Thoracic aorta (tissue), 2 donors: ENCODE measurements around the gene GAL. TPM values are rescaled to one million over a fixed set of nuclear protein-coding genes. Genes with fewer than 3 reads are reported as not detected.
"Not testable (repeated sequence)": the region's sequence is repeated elsewhere in the genome, so short reads cannot be mapped to it uniquely, and the experiment has no call there.

Experiments used
- ATAC-seq: fragments of 150-250 bp; one replicate; pipeline ENCODE4 v1.8.0; 2017; ENCODE audit warnings: low read depth; ENCODE audit not compliant: insufficient number of reproducible peaks, low FRiP score
- DNase-seq: peaks from one replicate; pipeline ENCODE4 v3.0.0-alpha.2; 2020; ENCODE audit warnings: low spot score
- H3K27ac ChIP-seq, 2 donors: fragments of 200-600 bp; sonication (generic); 1 replicate in 1 of 2; 2 replicates in 1 of 2; pipeline ENCODE4 v1.5.1; 2016; ENCODE audit warnings: mild to moderate bottlenecking in 2 of 2, moderate library complexity in 2 of 2
- H3K27me3 ChIP-seq: fragments of 200-600 bp; sonication (generic); replicated peaks from 2 replicates; pipeline ENCODE4 v1.6.0; 2016; ENCODE audit warnings: mild to moderate bottlenecking; ENCODE audit not compliant: insufficient read depth
- H3K36me3 ChIP-seq: fragments of 200-600 bp; sonication (generic); one replicate; pipeline ENCODE4 v1.5.1; 2016
- H3K4me1 ChIP-seq, 2 donors: fragments of 200-600 bp; sonication (generic); 1 replicate in 1 of 2; 2 replicates in 1 of 2; pipeline versions ENCODE4 v1.5.1 to v1.6.0; 2016; ENCODE audit warnings: low read depth in 2 of 2, mild to moderate bottlenecking in 1 of 2; ENCODE audit not compliant: control insufficient read depth in 1 of 2
- H3K4me3 ChIP-seq: fragments of 200-600 bp; sonication (generic); 2 replicates; pipeline ENCODE4 v1.5.1; 2016; ENCODE audit warnings: mild to moderate bottlenecking
- H3K9me3 ChIP-seq: fragments of 200-600 bp; sonication (generic); 2 replicates; pipeline ENCODE4 v1.5.1; 2016
- total RNA-seq, 2 donors: library from RNA; depleted of rRNA; stranded (reverse); fragments of >200 nt; gene quantifications; one replicate each; pipeline versions ENCODE4 v1.1.0 to v1.2.3, GENCODE V29; 2016
- TF ChIP-seq, protein P1 (sequence below): fragments of 200-600 bp; sonication (generic); IDR thresholded peaks from one replicate; pipeline ENCODE4 v1.5.1; 2019; ENCODE audit warnings: antibody characterized with exemption

Gene GAL, protein sequence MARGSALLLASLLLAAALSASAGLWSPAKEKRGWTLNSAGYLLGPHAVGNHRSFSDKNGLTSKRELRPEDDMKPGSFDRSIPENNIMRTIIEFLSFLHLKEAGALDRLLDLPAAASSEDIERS
- total RNA-seq, result not detected

DNA sequence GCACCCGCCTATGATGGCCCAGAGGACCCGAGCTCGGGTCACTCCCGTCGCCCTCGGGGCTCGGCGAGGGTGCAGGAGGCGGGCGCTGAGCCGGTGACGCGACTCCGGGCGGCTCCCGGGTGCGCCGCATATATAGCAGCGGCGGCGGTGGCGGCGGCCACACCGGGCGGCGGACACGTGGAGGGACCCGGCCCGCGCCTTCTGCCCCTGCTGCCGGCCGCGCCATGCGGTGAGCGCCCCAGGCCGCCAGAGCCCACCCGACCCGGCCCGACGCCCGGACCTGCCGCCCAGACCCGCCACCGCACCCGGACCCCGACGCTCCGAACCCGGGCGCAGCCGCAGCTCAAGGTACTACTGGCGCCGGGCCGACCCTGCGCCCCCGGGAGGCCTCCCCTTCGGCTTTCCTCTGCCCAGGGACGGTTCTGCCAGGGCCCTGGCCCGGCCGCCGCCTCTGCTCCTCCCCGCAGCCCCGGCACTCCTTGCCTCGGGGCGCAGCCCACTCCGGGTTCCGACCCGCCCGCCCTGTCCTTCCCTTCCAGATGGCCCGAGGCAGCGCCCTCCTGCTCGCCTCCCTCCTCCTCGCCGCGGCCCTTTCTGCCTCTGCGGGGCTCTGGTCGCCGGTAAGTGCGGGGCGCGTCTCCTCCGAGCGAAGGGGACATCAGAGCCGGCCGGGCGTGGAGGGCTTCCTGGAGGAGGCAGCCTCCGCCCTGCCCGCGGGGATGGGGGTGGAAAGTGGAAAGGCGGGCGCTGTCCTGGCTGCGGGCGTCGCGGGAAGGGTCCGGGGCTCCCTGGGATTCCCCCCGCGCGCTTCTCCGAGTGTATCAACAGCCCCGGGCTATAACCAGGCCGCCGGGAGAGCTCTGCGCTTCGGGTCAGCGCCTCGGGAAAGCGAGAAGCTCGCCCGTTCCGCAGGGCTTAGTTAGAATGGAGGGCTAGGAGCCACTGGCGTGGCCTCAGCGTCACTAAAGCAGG lies at the start of gene GAL:
TSS of gene GAL (plus strand) at position 160 of the 972 bp plus-strand sequence. CDS start at position 540, 380 bp downstream.
- Histone ChIP-seq H3K27me3 (peaks cover 17% of the 10 kb centered on the region), H3K4me3 (peak within 1 kb of the TSS; percentile 63)
- no peak for ATAC-seq

DNA sequence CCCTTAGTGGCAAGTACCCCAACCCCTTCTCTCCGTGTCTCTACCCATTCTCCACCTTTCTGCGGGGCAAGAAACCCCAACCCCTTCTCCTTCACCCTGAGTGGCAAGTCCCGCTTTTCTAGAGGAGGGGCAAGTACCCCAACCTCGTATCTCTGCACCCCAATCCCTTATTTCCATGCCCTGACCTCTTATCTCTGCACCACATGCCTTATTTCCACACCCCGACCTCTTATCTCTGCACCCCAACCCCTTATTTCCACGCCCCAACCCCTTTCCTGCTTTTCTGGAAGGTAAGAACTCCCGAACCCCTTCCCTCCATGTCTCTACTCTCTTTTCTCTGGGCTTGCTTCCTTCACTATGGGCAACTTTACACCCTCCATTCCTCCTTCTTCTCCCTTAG lies 49.7 kb upstream of the GAL start:
- not testable (repeated sequence) for H3K4me1 ChIP-seq, H3K27me3 ChIP-seq, H3K27ac ChIP-seq, DNase-seq, H3K4me3 ChIP-seq, ATAC-seq, H3K36me3 ChIP-seq, H3K9me3 ChIP-seq

More for the DNA sequence above, at the start of gene GAL:
- TF ChIP-seq, protein P1, sequence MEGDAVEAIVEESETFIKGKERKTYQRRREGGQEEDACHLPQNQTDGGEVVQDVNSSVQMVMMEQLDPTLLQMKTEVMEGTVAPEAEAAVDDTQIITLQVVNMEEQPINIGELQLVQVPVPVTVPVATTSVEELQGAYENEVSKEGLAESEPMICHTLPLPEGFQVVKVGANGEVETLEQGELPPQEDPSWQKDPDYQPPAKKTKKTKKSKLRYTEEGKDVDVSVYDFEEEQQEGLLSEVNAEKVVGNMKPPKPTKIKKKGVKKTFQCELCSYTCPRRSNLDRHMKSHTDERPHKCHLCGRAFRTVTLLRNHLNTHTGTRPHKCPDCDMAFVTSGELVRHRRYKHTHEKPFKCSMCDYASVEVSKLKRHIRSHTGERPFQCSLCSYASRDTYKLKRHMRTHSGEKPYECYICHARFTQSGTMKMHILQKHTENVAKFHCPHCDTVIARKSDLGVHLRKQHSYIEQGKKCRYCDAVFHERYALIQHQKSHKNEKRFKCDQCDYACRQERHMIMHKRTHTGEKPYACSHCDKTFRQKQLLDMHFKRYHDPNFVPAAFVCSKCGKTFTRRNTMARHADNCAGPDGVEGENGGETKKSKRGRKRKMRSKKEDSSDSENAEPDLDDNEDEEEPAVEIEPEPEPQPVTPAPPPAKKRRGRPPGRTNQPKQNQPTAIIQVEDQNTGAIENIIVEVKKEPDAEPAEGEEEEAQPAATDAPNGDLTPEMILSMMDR, result no peak
- DNase-seq, result no peak
- Histone ChIP-seq H3K36me3 (no peaks in the 10 kb centered on the region), H3K9me3 (no peaks in the 10 kb centered on the region), H3K4me1 (peaks cover 6 to 15% of the 10 kb centered on the region in 2 donors), H3K27ac (no peak within 1 kb of the TSS)

DNA sequence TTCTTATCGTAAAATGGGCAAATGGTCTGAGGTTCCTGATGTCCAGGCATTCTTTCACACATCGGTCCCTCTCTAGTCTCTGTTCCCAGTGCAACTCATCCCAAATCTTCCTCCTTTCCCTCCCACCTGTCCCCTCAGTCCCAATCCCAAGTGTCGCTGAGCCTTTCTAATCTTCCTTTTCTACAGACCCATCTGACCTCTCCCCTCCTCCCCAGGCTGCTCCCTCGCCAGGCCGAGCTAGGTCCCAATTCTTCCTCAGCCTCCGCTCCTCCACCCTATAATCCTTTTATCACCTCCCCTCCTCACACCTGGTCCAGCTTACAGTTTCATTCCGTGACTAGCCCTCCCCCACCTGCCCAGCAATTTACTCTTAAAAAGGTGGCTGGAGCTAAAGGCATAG lies 49.2 kb upstream of the GAL start:
- H3K4me3 ChIP-seq, ATAC-seq, H3K36me3 ChIP-seq, H3K27me3 ChIP-seq, H3K9me3 ChIP-seq, DNase-seq, H3K4me1 ChIP-seq, H3K27ac ChIP-seq: not testable (repeated sequence)

DNA sequence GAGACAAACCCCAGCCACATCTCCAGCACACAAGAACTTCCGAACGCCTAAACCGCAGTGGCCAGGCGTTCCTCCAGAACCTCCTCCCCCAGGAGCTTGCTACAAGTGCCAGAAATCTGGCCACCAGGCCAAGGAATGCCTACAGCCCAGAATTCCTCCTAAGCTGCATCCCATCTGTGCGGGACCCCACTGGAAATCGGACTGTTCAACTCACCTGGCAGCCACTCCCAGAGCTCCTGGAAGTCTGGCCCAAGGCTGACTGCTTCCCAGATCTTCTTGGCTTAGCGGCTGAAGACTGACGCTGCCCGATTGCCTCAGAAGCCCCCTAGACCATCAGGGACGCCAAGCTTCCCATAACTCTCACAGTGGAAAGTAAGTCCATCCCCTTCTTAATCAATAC lies 48.5 kb upstream of the GAL start:
- not testable (repeated sequence) for DNase-seq, H3K9me3 ChIP-seq, H3K4me3 ChIP-seq, H3K27me3 ChIP-seq, ATAC-seq, H3K27ac ChIP-seq, H3K4me1 ChIP-seq, H3K36me3 ChIP-seq

DNA sequence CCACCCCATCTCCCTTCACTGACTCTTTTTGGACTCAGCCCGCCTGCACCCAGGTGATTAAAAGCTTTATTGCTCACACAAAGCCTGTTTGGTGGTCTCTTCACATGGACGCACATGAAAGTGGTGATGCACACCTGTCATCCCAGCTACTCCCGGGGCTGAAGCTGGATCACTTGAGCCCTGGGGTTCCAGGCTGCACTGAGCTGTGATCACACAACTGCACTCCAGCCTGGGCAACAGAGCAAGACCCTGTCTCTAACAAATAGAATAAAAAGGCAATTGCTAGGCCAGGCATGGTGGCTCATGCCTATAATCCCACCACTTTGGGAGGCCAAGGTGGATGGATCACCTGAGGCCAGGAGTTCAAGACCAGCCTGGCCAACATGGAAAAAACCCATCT lies 45.0 kb upstream of the GAL start:
- DNase-seq, H3K4me3 ChIP-seq, ATAC-seq, H3K27me3 ChIP-seq, H3K27ac ChIP-seq, H3K4me1 ChIP-seq, H3K9me3 ChIP-seq, H3K36me3 ChIP-seq: not testable (repeated sequence)

DNA sequence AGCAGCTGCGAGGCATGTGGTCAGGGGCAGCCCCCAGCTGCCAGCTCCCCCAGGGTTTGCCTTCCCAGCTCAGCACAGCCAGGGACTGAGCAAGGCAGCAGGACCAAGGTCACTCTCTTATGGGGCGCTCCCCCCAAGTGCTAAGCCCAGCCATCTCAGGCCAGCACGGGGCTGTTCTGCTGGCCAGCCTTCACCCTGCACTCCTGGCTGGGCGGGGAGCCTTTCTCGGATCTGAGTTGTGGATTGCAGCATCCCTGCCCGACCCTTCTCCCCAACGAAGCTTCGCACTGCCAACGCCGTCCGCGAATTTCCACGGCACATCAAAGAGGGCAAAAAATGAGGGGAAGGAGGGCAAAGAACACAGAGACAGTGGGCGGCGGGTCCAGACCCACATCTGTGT lies 42.5 kb upstream of the GAL start:
- no peaks in the 10 kb centered on the region for H3K4me1 ChIP-seq
- ATAC-seq, result no peak

DNA sequence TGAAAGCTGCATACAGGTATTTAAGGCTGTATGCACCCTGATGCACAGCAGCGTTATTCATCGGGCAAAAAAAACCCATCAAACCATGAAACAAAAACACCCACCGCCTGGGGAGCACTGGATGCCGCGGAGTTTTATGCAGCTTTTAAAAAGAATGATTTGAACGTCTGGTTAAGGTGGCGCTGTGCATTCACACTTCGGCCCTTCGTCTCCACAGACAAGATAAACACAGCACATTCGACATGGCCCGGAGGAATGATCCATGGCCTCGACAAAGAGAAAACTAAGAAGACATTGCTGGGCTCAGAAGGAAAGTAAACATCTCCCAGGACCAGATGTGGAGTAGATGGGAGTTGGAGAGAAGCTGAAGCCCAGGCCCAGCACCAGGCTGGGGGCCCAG lies 40.8 kb upstream of the GAL start:
- Histone ChIP-seq H3K4me1 (no peaks in the 10 kb centered on the region), H3K4me3 (no peak overlapping the region), H3K27me3 (no peaks in the 10 kb centered on the region), H3K36me3 (no peaks in the 10 kb centered on the region), H3K9me3 (peaks cover 15% of the 10 kb centered on the region), H3K27ac (no peak overlapping the region)
- no peak for ATAC-seq
- DNase-seq, result no peak
- TF ChIP-seq, protein P1, result no peak

More for the DNA sequence above, 42.5 kb upstream of the GAL start:
- no peaks in the 10 kb centered on the region for H3K36me3 ChIP-seq
- no peak overlapping the region for H3K4me3 ChIP-seq
- no peak for DNase-seq
- TF ChIP-seq, protein P1, result no peak
- H3K27me3 ChIP-seq, result no peaks in the 10 kb centered on the region
- peaks cover 9% of the 10 kb centered on the region for H3K9me3 ChIP-seq
- H3K27ac ChIP-seq, result no peak overlapping the region
